ENCODE data around the gene SRSF3. TPM values are rescaled to one million over a fixed set of nuclear protein-coding genes. Genes with fewer than 3 reads are reported as not detected.
A peak's percentile ranks its signal among the peaks of the same experiment; 100 is the strongest.

The SRSF3 gene
- total RNA-seq, 1 experiment from 2014 or later: 954 TPM

DNA sequence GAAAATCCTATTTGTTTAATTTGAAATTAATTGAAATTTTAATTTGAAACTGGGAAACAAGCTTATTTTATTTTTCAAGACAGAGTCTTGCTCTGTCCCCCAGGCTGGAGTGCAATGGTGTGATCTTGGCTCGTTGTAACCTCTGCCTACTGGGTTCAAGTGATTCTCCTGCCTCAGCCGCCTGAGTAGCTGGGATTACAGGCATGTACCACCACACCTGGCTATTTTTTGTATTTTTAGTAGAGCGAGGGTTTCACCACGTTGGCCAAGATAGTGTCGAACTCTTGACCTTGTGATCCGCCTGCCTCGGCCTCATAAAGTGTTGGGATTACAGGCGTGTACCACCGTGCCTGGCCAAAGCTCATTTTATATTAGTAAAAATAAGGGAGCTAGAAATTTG, 4.2 kb downstream of the SRSF3 start:
- H3K4ac ChIP-seq (ENCODE audit: low read depth, low read length): no peak overlapping the region
- H2BK120ac ChIP-seq (ENCODE audit: low read depth, low read length, poor library complexity, severe bottlenecking): no peak overlapping the region
- no peak overlapping the region for H2AK5ac ChIP-seq (ENCODE audit: insufficient read length, low read length)
- Mint-ChIP-seq H3K4me1 (peaks cover 39 to 42% of the 10 kb centered on the region in 2 experiments), H3K9me3 (peaks cover 12 to 15% of the 10 kb centered on the region in 2 experiments; a peak in 4 of 5 replicates), H3K27ac (peak overlapping the region in 1 of 3 experiments; percentile 94; a peak in 2 of 7 replicates), H3K4me3 (peak overlapping the region; percentile 83 to 94), H3K36me3 (ENCODE audit: insufficient read depth in 1 of 3, low read depth in 3 of 3) (peaks cover 84 to 94% (median 92%) of the 10 kb centered on the region in 3 experiments), H3K27me3 (ENCODE audit: low read depth) (peaks cover 4% of the 10 kb centered on the region)
- H3K56ac ChIP-seq (ENCODE audit: insufficient read length, low read depth, low read length): no peak overlapping the region
- no peak overlapping the region for H2BK5ac ChIP-seq (ENCODE audit: insufficient read length, low read length)
- H3K23ac ChIP-seq (ENCODE audit: insufficient read length, low read depth, low read length): no peak overlapping the region
- peaks cover 2% of the 10 kb centered on the region; the same call in 1 of the 2 replicates for H3K4me1 ChIP-seq (ENCODE audit: insufficient read depth, low read length)
- H3K14ac ChIP-seq (ENCODE audit: insufficient read depth, low read length): no peak overlapping the region
- no peak overlapping the region for H3K18ac ChIP-seq (ENCODE audit: insufficient read length, low read depth, low read length)
- no peaks in the 10 kb centered on the region for H3K27me3 ChIP-seq (ENCODE audit: insufficient read depth, low read length)
- H4K91ac ChIP-seq (ENCODE audit: insufficient read length, low read depth, low read length): no peak overlapping the region
- H3T11ph ChIP-seq (ENCODE audit: low read length): no peak overlapping the region
- H3K9ac ChIP-seq (ENCODE audit: extremely low read depth, insufficient read length, low read length): no peak overlapping the region
- H2BK20ac ChIP-seq (ENCODE audit: low read depth, low read length, poor library complexity, severe bottlenecking): no peak overlapping the region
- H2BK12ac ChIP-seq (ENCODE audit: insufficient read length, low read depth, low read length): no peak overlapping the region
- TF ChIP-seq, protein P1, sequence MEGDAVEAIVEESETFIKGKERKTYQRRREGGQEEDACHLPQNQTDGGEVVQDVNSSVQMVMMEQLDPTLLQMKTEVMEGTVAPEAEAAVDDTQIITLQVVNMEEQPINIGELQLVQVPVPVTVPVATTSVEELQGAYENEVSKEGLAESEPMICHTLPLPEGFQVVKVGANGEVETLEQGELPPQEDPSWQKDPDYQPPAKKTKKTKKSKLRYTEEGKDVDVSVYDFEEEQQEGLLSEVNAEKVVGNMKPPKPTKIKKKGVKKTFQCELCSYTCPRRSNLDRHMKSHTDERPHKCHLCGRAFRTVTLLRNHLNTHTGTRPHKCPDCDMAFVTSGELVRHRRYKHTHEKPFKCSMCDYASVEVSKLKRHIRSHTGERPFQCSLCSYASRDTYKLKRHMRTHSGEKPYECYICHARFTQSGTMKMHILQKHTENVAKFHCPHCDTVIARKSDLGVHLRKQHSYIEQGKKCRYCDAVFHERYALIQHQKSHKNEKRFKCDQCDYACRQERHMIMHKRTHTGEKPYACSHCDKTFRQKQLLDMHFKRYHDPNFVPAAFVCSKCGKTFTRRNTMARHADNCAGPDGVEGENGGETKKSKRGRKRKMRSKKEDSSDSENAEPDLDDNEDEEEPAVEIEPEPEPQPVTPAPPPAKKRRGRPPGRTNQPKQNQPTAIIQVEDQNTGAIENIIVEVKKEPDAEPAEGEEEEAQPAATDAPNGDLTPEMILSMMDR (conservative IDR thresholded peaks at IDR 0.05): no peak
- no peak overlapping the region for H4K5ac ChIP-seq (ENCODE audit: insufficient read length, low read depth, low read length)
- peaks cover 65% of the 10 kb centered on the region for H3K79me2 ChIP-seq (ENCODE audit: insufficient read depth, low read length)
- H3K79me1 ChIP-seq (ENCODE audit: insufficient read depth, low read depth, low read length, poor library complexity, severe bottlenecking): no peaks in the 10 kb centered on the region
- no peak overlapping the region for H2BK15ac ChIP-seq (ENCODE audit: low read depth, low read length)
- no peaks in the 10 kb centered on the region for H3K9me3 ChIP-seq (ENCODE audit: control insufficient read depth, low read depth, low read length)
- H3K4me2 ChIP-seq (ENCODE audit: insufficient read depth, insufficient read length, low read length): peak overlapping the region; percentile 82
- H4K20me1 ChIP-seq (ENCODE audit: control insufficient read depth, insufficient read depth, insufficient read length): no peaks in the 10 kb centered on the region
- WGBS (ENCODE audit: extremely low coverage, insufficient read length, low lambda C conversion rate): no CpG with 5 or more reads among the region's 9 CpGs
- peaks cover 10% of the 10 kb centered on the region for H3K23me2 ChIP-seq (ENCODE audit: insufficient read length, low read depth, low read length, poor library complexity, severe bottlenecking)
- no peak overlapping the region for H3K27ac ChIP-seq (ENCODE audit: insufficient read length, low read depth, low read length)
- DNase-seq: no peak
- H2AFZ ChIP-seq (ENCODE audit: low read length): no peak overlapping the region
- H4K8ac ChIP-seq (replicated peaks; ENCODE audit: insufficient read length, low read depth, low read length): no peak overlapping the region
